GM19467 (cell line): ENCODE data around the gene SP3.

ENCODE experiments used
- ATAC-seq: cut with Tn5 transposase; IDR thresholded peaks from one replicate; pipeline ENCODE4 v1.9.1; 2021; ENCODE audit warnings: mild to moderate bottlenecking, moderate library complexity; ENCODE audit not compliant: unreplicated experiment

SP3 gene

DNA sequence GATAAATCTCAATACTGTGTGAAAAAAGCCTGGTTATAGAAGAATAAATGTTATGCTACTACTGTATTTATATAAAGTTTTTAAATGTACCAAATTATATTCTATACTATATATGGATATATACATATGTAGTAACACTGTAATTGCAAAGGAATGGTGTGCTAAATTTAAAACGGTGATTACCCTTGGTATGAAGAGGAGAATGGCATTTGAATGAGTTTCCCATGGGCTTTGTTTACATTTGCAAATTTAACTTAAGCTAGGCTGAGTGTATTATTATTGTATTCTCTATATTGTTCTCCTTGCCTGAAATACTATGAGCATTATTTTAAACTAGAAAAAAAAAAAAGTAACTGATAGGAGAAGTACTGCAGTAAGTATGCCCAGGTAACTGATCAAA is 4.7 kb upstream of the SP3 start:
- no peak for ATAC-seq

- no peak for ATAC-seq
Observed at GRCh38 chr2:173968551-173968950, 3.4 kb upstream of the SP3 start.

- ATAC-seq, result no peak
Observed at GRCh38 chr2:173966274-173967098, 1.3 kb upstream of the SP3 start.

- peak; percentile 18 for ATAC-seq
Observed at GRCh38 chr2:173964565-173965371, 405 bp downstream of the SP3 start.

- peak; percentile 45 for ATAC-seq
Observed at GRCh38 chr2:173963817-173964564, 1.2 kb downstream of the SP3 start.

DNA sequence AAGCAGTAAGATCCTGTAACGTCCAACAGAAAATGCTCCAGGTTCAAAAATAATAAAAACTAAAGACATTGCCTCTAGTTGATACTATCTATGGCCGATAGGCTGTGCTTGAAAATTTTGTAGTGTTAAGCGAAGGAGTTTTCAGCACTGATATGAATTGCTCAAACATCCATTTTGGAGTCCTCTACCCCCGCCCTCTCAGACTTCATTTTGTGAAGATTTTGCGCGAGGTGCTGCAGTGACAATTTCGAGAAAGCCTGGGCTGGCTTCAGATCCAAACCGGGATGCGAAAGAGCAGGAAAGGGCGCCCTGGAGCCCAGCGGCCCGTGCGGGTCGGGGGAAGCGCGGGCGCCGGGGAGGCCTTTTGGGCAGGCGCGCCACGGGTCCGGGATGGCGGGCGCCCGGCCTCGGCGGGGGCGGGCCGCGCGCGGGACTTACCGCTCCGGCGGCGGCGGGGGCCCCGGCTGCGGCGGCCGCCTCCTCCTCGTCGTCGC is 1.8 kb downstream of the SP3 start:
- ATAC-seq, result peak; percentile 4

DNA sequence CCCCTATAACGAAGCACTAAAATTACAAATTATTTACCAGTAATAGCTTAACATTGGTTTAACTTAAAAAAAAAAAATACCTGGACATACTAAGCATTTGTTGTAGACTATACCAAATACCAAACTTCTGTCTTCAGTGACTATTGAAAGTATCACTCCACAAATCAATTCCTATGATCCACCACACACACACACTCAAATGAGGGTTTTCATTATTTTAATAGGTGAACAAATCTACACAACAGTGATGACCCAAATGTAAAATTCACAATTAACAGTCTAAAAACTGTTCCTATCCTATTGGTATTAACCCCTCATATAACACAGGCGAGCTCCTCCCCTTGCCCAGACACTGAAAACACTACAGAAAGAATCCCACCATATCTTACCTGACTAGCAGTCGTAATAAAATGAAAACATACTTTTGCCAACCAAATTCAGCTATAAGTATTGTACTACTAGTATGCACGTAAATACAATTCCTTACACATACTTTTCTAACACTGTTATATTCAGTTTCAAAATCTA is 2.5 kb downstream of the SP3 start:
- no peak for ATAC-seq

DNA sequence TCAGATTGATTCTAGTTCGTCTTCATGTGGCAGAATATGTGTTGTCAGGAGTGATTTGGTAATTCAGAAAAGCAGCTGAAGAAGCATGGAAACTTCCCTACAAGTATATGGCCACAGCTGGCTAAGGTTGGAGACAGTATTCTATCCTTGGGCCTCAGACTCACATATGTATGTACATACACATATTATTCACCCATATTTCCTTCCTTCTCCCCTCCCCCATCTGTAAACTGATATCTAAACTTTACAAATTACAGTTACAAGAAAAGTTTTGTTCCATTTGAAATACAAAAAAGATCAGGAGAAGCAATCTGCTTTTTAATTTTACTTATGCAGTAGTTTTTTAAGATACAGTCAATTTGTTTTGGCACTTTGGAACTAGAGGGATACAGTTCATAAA is 3.1 kb downstream of the SP3 start:
- ATAC-seq, result no peak

- ATAC-seq, result no peak
Observed at GRCh38 chr2:173961346-173961705, 3.8 kb downstream of the SP3 start.

GRCh38 chr2:173959909-173960308 is 5.3 kb downstream of the SP3 start:
- ATAC-seq, result no peak

DNA sequence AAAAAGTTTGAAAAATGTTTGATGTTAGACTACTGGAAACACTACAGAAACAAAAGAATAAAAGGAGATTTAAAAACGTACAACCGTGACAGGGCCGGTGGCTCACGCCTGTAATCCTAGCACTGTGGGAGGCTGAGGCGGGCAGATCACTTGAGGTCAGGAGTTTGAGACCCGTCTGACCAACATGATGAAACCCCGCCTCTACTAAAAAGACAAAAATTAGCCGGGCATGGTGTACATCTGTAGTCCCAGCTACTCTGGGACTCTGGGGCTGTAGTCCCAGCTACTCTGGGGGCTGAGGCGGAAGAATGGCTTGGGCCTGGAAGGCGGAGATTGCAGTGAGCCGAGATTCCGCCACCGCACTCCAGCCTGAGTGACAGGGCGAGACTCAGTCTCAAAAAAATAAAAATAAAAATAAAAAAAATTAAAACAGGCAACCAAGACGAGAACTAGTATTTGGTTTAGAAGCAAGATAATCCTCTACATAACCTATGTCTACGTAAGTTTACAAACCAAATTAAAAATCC is 5.8 kb downstream of the SP3 start:
- no peak for ATAC-seq

- no peak for ATAC-seq
Observed at GRCh38 chr2:173958198-173958846, 6.9 kb downstream of the SP3 start.

- ATAC-seq, result no peak
Observed at GRCh38 chr2:173957517-173957916, 7.7 kb downstream of the SP3 start.

- no peak for ATAC-seq
Observed at GRCh38 chr2:173956454-173956853, 8.7 kb downstream of the SP3 start.

GRCh38 chr2:173955867-173956266 is 9.3 kb downstream of the SP3 start:
- ATAC-seq, result no peak

DNA sequence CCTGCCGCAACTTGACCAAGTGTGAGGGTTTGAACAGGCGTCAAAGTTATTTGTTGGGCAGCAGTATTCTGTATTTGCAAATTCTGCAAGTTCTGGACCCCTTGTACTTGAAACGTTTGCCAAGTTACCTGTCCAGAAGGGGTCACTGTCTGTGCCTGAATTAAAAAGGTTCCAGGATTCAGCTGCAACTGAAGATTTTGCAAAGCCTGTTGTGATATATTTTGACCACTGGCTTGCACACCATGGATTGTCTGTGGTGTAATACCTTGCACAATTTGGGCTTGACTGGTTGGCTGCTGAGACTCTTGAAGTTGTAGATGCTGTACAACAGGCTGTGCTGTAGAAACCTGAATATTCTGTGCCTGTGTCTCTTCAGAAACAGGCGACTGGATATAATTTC is 10.2 kb downstream of the SP3 start:
- no peak for ATAC-seq

GRCh38 chr2:173953047-173953424 is 12.1 kb downstream of the SP3 start:
- ATAC-seq, result no peak

GRCh38 chr2:173952267-173953046 is 12.7 kb downstream of the SP3 start:
- no peak for ATAC-seq

DNA sequence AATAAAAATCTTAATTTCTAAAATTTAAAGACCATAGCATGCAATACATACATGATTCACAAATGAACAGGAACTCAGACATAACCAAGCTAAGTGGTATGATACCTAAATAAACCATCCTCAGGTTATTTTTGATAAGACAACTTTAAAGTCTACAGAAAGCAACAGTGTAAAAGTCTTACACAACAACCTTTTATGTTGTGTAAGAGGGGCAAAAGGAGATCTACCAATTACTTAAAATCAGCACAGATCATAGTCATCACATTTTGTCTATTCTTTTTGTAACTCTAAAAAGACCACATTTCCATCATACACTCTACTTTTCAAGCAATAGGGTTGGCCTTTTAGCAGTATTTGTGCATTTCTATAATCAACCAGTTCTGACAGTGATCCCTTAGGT is 16.3 kb downstream of the SP3 start:
- no peak for ATAC-seq

- no peak for ATAC-seq
Observed at GRCh38 chr2:173948198-173948597, 17.0 kb downstream of the SP3 start.
